ENCODE results near the gene TTC7B. TPM values are rescaled to one million over a fixed set of nuclear protein-coding genes. Genes with fewer than 3 reads are reported as not detected.

TTC7B gene
- total and polyA plus RNA-seq, 2 of the 13 experiments (the other 11 are each of a cell fraction or from before 2014, with no cell fraction given), result 1.3 to 3.2 TPM

DNA sequence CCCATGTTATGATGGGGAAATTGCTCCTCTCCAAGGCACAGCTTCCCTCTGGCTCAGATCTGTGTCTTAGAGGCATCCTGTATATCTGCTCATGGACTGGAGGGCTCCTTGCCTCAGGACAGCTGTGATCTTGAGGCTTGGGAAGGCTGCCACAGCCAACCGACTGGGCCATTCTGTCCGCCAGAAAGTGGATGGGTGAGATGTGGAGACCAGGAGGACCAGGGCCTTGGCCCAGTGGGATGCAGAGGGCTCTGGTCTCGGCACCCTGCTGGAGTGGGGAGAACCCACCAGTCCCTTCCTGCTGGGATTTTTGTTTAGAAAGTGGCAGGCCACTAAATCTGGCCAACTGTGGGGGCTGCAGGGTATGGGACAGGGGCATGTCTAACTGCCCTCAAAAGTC lies 270.8 kb downstream of the TTC7B start:
- Histone ChIP-seq H2AFZ (ENCODE audit: low read length) (no peak overlapping the region), H3K27ac (ENCODE audit: extremely low read length, insufficient read depth, low read length) (no peak overlapping the region), H4K20me1 (ENCODE audit: insufficient read depth, low read length) (no peaks in the 10 kb centered on the region), H3K9ac (ENCODE audit: insufficient read depth, low read depth, low read length) (no peak overlapping the region), H3K4me3 (replicated peaks in 1 of 3; ENCODE audit: insufficient read depth in 1 of 3, low read depth in 2 of 3, low read length in 3 of 3) (no peak overlapping the region), H3K27me3 (ENCODE audit: control insufficient read depth in 1 of 2, insufficient read depth in 2 of 2, low read length in 2 of 2) (peaks cover 0 to 3% of the 10 kb centered on the region in 2 experiments; a peak in 2 of 5 replicates), H3K9me3 (ENCODE audit: low read length) (no peaks in the 10 kb centered on the region), H3K79me2 (ENCODE audit: insufficient read depth, low read length) (no peaks in the 10 kb centered on the region), H3K36me3 (replicated peaks in 1 of 2; ENCODE audit: control insufficient read depth in 1 of 2, insufficient read depth in 2 of 2, low read length in 2 of 2) (no peaks in the 10 kb centered on the region), H3K4me1 (ENCODE audit: insufficient read depth, low read length) (no peaks in the 10 kb centered on the region), H3K4me2 (ENCODE audit: low read depth, low read length) (no peak overlapping the region)
- intact Hi-C loops (cut with micrococcal nuclease; ENCODE audit: unreplicated experiment), result no loop called here
- in situ Hi-C loops (cut with HindIII; ENCODE audit: extremely low pct_ligation_motif_present, low pct_unique_long_range_greater_than_20kb), result no loop called here
- CTCF ChIA-PET (ENCODE audit: low intra/inter-chr PET ratio, low total read pairs), result no interaction called here
- POLR2A ChIA-PET, result interaction anchor here (1.1 kb wide), 1 partner anchor 10 kb away, joined by 3 read pairs; no protein-coding TSS in a partner anchor
- BruUV-seq (replicated peaks), result no TSS peak
- 64% methylated on average over 3 of the region's 3 CpGs for WGBS (ENCODE audit: low lambda C conversion rate)
- ATAC-seq (no peak), DNase-seq (ENCODE audit: low spot score) (no peak), FAIRE-seq (no peak)
- TF ChIP-seq MED13 (CRISPR knock-in tag; IDR thresholded peaks at IDR 0.05), result no peak
- no peak for TF ChIP-seq ZNF749 (CRISPR knock-in tag; IDR thresholded peaks at IDR 0.05; ENCODE audit: borderline replicate concordance)
- no peak for TF ChIP-seq ZNF329 (CRISPR knock-in tag; IDR thresholded peaks at IDR 0.05; ENCODE audit: low read depth)
- no peak for TF ChIP-seq ZNF788 (CRISPR knock-in tag; IDR thresholded peaks at IDR 0.05; ENCODE audit: borderline replicate concordance)
- TF ChIP-seq ZNF317 (CRISPR knock-in tag; IDR thresholded peaks at IDR 0.05), result no peak
- TF ChIP-seq ZNF605 (CRISPR knock-in tag; IDR thresholded peaks at IDR 0.05), result no peak
- TF ChIP-seq, protein P1, sequence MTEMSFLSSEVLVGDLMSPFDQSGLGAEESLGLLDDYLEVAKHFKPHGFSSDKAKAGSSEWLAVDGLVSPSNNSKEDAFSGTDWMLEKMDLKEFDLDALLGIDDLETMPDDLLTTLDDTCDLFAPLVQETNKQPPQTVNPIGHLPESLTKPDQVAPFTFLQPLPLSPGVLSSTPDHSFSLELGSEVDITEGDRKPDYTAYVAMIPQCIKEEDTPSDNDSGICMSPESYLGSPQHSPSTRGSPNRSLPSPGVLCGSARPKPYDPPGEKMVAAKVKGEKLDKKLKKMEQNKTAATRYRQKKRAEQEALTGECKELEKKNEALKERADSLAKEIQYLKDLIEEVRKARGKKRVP (CRISPR knock-in tag; IDR thresholded peaks at IDR 0.05), result no peak
- TF ChIP-seq ZNF235 (CRISPR knock-in tag; IDR thresholded peaks at IDR 0.05; ENCODE audit: borderline replicate concordance), result no peak
- TF ChIP-seq NR2F1 (CRISPR knock-in tag; IDR thresholded peaks at IDR 0.05), result no peak
- no peak for TF ChIP-seq ELF3 (CRISPR knock-in tag; IDR thresholded peaks at IDR 0.05)
- TF ChIP-seq, protein P2, sequence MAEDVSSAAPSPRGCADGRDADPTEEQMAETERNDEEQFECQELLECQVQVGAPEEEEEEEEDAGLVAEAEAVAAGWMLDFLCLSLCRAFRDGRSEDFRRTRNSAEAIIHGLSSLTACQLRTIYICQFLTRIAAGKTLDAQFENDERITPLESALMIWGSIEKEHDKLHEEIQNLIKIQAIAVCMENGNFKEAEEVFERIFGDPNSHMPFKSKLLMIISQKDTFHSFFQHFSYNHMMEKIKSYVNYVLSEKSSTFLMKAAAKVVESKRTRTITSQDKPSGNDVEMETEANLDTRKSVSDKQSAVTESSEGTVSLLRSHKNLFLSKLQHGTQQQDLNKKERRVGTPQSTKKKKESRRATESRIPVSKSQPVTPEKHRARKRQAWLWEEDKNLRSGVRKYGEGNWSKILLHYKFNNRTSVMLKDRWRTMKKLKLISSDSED (CRISPR knock-in tag; IDR thresholded peaks at IDR 0.05), result no peak
